Activated CD8-positive, alpha-beta T cell treated with anti-CD3 and anti-CD28 coated beads for 36 hours (primary cell): ENCODE measurements around the gene PPP1R9A. TPM values are rescaled to one million over a fixed set of nuclear protein-coding genes. Genes with fewer than 3 reads are reported as not detected.

Experiments
- ATAC-seq: fragments of 200-7000 bp; cut with Tn5 transposase; one replicate; pipeline ENCODE4 v1.10.0; 2021; ENCODE audit warnings: mild to moderate bottlenecking, moderate library complexity
- CTCF ChIA-PET: fragments of 350-600 bp; sonication (Branson Sonifier 250); formaldehyde crosslinking; loops from one replicate; lab custom pipeline; 2021; ENCODE audit warnings: antibody characterized with exemption; lab: Charles Lee
- POLR2A ChIA-PET: fragments of 350-600 bp; sonication (Branson Sonifier 250); formaldehyde crosslinking; loops from one replicate; lab custom pipeline; 2021; ENCODE audit warnings: antibody characterized with exemption; lab: Charles Lee
- DNase-seq: peaks from one replicate; pipeline ENCODE4 v3.0.0-alpha.2; 2020
- H3K27ac Mint-ChIP-seq: one replicate; pipeline ENCODE4 v1.8.0; 2021; ENCODE audit warnings: mild to moderate bottlenecking, mixed read lengths
- H3K27me3 Mint-ChIP-seq: one replicate; pipeline ENCODE4 v1.8.0; 2021; ENCODE audit warnings: mixed read lengths
- H3K36me3 Mint-ChIP-seq: one replicate; pipeline ENCODE4 v1.8.0; 2021; ENCODE audit warnings: low read depth, mixed read lengths
- H3K4me1 Mint-ChIP-seq: one replicate; pipeline ENCODE4 v1.8.0; 2021; ENCODE audit warnings: low read depth, mixed read lengths
- H3K4me3 Mint-ChIP-seq: one replicate; pipeline ENCODE4 v1.8.0; 2021; ENCODE audit warnings: mild to moderate bottlenecking, moderate library complexity, mixed read lengths
- H3K9me3 Mint-ChIP-seq: one replicate; pipeline ENCODE4 v1.8.0; 2021; ENCODE audit warnings: mixed read lengths
- CTCF ChIP-seq: fragments of 200-600 bp; IDR thresholded peaks from one replicate; pipeline ENCODE4 v1.8.0; 2022; ENCODE audit warnings: antibody characterized with exemption, mild to moderate bottlenecking
- intact Hi-C: fragments of 100-400 bp; cut with micrococcal nuclease; formaldehyde crosslinking; loops from one replicate; pipeline ENCODE4 v1.10.0; 2022
- total RNA-seq, 2 experiments: library from RNA; stranded (reverse); gene quantifications; one replicate each; pipeline ENCODE4 v1.2.3, GENCODE V29; 2021

Gene PPP1R9A
- total RNA-seq, 2 experiments from 2014 or later: 0.05 to 0.13 TPM

GRCh38 chr7:95342029-95342428, 434.6 kb downstream of the PPP1R9A start:
- CTCF ChIA-PET: no interaction called here
- ATAC-seq: no peak
- POLR2A ChIA-PET: no interaction called here

GRCh38 chr7:95342642-95343307, 435.4 kb downstream of the PPP1R9A start:
- no peak for ATAC-seq
- Mint-ChIP-seq H3K27ac (no peak overlapping the region), H3K36me3 (no peaks in the 10 kb centered on the region), H3K4me3 (no peak overlapping the region), H3K27me3 (peaks cover 1% of the 10 kb centered on the region), H3K9me3 (no peaks in the 10 kb centered on the region), H3K4me1 (no peaks in the 10 kb centered on the region)
- CTCF ChIA-PET: no interaction called here
- POLR2A ChIA-PET: no interaction called here
- TF ChIP-seq CTCF: no peak
- DNase-seq: no peak
- intact Hi-C loops: no loop called here

More at GRCh38 chr7:95342029-95342428, 434.6 kb downstream of the PPP1R9A start:
- no peaks in the 10 kb centered on the region for H3K4me1 Mint-ChIP-seq
- TF ChIP-seq CTCF: no peak
- H3K9me3 Mint-ChIP-seq: no peaks in the 10 kb centered on the region
- H3K27ac Mint-ChIP-seq: no peak overlapping the region
- H3K4me3 Mint-ChIP-seq: no peak overlapping the region
- no peak for DNase-seq
- no peaks in the 10 kb centered on the region for H3K36me3 Mint-ChIP-seq
- intact Hi-C loops: no loop called here
- no peaks in the 10 kb centered on the region for H3K27me3 Mint-ChIP-seq
